ENCODE results near the gene ASCC1. TPM values are rescaled to one million over a fixed set of nuclear protein-coding genes. Genes with fewer than 3 reads are reported as not detected.

ASCC1 gene
- total RNA-seq, 4 donors from 2014 or later = 24.4 to 42.4 (median 35.2) TPM

DNA sequence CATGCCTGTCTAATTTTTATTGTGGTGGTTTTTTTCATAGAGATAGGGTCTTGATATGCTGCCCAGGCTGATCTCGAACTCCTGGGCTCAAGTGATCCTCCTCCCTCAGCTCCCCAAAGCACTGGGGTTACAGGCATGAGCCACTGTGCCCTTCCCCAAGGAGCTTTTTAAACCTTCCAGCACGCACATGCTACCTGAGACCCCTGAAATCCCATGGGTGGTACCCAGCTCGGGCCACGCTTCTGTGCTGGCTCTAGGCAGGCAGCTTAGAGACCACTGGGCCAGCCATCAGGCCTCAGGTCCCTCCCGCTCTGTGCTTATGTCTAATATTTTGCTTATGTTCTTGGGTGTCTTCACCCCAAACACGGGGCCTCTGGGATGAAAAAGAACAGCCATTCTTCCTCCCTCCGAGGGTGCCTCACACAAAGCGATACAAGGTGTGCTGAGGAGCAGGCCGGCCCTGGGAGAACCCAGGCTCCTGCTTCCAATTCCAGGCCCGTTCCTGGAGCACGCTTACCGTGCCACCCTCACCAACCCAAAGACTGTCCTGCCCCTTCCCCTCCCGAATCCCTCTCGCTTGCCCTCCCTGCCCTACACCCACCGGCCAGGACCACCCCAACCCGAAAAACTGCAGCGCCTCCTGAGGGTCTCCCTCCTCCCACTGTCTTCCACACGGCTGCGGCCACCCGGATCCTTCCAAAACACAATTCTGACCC is 138.6 kb downstream of the ASCC1 start:
- H3K4me1 ChIP-seq = no peaks in the 10 kb centered on the region
- no peaks in the 10 kb centered on the region for H3K27me3 ChIP-seq
- no peak overlapping the region for H3K4me3 ChIP-seq
- H3K9me3 ChIP-seq = no peaks in the 10 kb centered on the region
- H3K27ac ChIP-seq = no peak overlapping the region
- no peak for TF ChIP-seq EP300 (IDR thresholded peaks at IDR 0.05)
- WGBS, 2 donors (ENCODE audit: low coverage in 1 of 2) = 40 to 95% methylated on average over 3 to 12 of the region's 20 CpGs
- H3K36me3 ChIP-seq = no peaks in the 10 kb centered on the region
- no peak for ATAC-seq

- Histone ChIP-seq H3K4me1 (no peaks in the 10 kb centered on the region), H3K36me3 (no peaks in the 10 kb centered on the region), H3K27ac (no peak overlapping the region), H3K9me3 (no peaks in the 10 kb centered on the region), H3K4me3 (no peak overlapping the region), H3K27me3 (no peaks in the 10 kb centered on the region)
- ATAC-seq = no peak
- TF ChIP-seq POLR2A (IDR thresholded peaks at IDR 0.05) (no peak), CTCF (IDR thresholded peaks at IDR 0.05) (no peak), EP300 (IDR thresholded peaks at IDR 0.05) (no peak), POLR2AphosphoS5 (IDR thresholded peaks at IDR 0.05) (no peak)
- WGBS, 2 donors (ENCODE audit: low coverage in 1 of 2) = 60 to 68% methylated on average over 5 of the region's 5 CpGs
Observed at GRCh38 chr10:72076756-72077155, 139.3 kb downstream of the ASCC1 start.

DNA sequence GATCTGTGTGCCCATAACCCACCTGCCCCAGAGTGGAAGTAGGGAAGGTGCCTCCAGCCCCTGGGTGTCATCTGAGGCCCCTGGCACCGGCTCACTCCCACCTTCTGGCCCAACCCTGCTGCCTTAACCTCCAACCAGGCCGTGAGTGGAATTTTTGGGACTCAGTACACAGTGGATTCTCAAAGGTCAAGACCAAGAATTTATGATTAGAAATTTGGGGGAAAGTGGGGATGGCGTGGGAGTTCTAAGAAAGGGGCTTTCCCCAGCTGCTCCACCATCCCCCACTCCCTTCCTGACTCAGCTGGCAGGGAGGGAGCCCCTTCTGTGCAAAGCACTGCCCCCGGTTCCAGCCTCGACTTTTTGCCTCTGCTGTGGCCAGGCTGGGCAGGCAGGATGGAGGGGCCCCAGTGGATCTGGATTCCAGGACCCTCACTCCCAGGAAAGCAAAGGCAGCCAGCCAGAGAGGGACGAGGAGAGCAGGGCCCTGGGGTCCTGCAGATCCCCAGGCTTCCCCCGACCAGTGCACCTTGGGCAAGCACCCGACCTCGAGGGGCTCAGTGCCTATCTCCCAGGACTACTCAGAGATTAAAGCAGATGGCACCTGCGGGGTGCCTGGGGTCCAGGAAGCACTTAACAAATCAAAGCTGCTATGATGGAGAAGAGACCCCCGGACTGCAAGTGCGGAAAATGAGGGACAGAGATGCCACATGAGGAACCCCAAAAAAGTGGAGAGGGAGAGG is 140.5 kb downstream of the ASCC1 start:
- H3K9me3 ChIP-seq = no peaks in the 10 kb centered on the region
- H3K27ac ChIP-seq = no peak overlapping the region
- TF ChIP-seq CTCF (IDR thresholded peaks at IDR 0.05) (no peak), EP300 (IDR thresholded peaks at IDR 0.05) (no peak), POLR2AphosphoS5 (IDR thresholded peaks at IDR 0.05) (no peak), POLR2A (IDR thresholded peaks at IDR 0.05) (no peak)
- ATAC-seq = no peak
- WGBS, 2 donors (ENCODE audit: low coverage in 1 of 2) = 70% methylated on average over 2 of the region's 12 CpGs; no CpG with 5 or more reads in 1 of the 2 donors
- no peaks in the 10 kb centered on the region for H3K4me1 ChIP-seq
- no peak overlapping the region for H3K4me3 ChIP-seq
- H3K27me3 ChIP-seq = no peaks in the 10 kb centered on the region
- no peaks in the 10 kb centered on the region for H3K36me3 ChIP-seq

- Histone ChIP-seq H3K4me1 (no peaks in the 10 kb centered on the region), H3K9me3 (no peaks in the 10 kb centered on the region), H3K27ac (no peak overlapping the region), H3K36me3 (no peaks in the 10 kb centered on the region), H3K27me3 (no peaks in the 10 kb centered on the region), H3K4me3 (no peak overlapping the region)
- 78 to 79% methylated on average over 5 to 10 of the region's 18 CpGs for WGBS, 2 donors (ENCODE audit: low coverage in 1 of 2)
- TF ChIP-seq CTCF (IDR thresholded peaks at IDR 0.05) = no peak
- no peak for TF ChIP-seq POLR2AphosphoS5 (IDR thresholded peaks at IDR 0.05)
- TF ChIP-seq EP300 (IDR thresholded peaks at IDR 0.05) = no peak
- ATAC-seq = no peak
Observed at GRCh38 chr10:72074574-72075375, 141.3 kb downstream of the ASCC1 start.

Data from gastroesophageal sphincter (tissue), 4 donors.